ENCODE data around the gene TNS3.

The TNS3 gene

GRCh38 chr7:47460251-47460989 is 121.5 kb downstream of the TNS3 start:
- no peak overlapping the region for H3K4me3 ChIP-seq (replicated peaks; ENCODE audit: low read depth, low read length)
- TF ChIP-seq, protein P1, sequence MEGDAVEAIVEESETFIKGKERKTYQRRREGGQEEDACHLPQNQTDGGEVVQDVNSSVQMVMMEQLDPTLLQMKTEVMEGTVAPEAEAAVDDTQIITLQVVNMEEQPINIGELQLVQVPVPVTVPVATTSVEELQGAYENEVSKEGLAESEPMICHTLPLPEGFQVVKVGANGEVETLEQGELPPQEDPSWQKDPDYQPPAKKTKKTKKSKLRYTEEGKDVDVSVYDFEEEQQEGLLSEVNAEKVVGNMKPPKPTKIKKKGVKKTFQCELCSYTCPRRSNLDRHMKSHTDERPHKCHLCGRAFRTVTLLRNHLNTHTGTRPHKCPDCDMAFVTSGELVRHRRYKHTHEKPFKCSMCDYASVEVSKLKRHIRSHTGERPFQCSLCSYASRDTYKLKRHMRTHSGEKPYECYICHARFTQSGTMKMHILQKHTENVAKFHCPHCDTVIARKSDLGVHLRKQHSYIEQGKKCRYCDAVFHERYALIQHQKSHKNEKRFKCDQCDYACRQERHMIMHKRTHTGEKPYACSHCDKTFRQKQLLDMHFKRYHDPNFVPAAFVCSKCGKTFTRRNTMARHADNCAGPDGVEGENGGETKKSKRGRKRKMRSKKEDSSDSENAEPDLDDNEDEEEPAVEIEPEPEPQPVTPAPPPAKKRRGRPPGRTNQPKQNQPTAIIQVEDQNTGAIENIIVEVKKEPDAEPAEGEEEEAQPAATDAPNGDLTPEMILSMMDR (IDR thresholded peaks at IDR 0.05; ENCODE audit: low read depth, low read length, missing control alignments), result no peak
- no peak for DNase-seq (ENCODE audit: extremely low read depth, low read depth)

- DNase-seq (ENCODE audit: extremely low read depth, low read depth), result no peak
- TF ChIP-seq, protein P1 (IDR thresholded peaks at IDR 0.05; ENCODE audit: low read depth, low read length, missing control alignments), result no peak
- H3K4me3 ChIP-seq (replicated peaks; ENCODE audit: low read depth, low read length), result no peak overlapping the region
Observed at GRCh38 chr7:47458486-47458885, 123.4 kb downstream of the TNS3 start.

GRCh38 chr7:47458057-47458456 is 123.9 kb downstream of the TNS3 start:
- peak; percentile 98 for DNase-seq (ENCODE audit: extremely low read depth, low read depth)
- TF ChIP-seq, protein P1 (IDR thresholded peaks at IDR 0.05; ENCODE audit: low read depth, low read length, missing control alignments), result no peak
- H3K4me3 ChIP-seq (replicated peaks; ENCODE audit: low read depth, low read length), result no peak overlapping the region

DNA sequence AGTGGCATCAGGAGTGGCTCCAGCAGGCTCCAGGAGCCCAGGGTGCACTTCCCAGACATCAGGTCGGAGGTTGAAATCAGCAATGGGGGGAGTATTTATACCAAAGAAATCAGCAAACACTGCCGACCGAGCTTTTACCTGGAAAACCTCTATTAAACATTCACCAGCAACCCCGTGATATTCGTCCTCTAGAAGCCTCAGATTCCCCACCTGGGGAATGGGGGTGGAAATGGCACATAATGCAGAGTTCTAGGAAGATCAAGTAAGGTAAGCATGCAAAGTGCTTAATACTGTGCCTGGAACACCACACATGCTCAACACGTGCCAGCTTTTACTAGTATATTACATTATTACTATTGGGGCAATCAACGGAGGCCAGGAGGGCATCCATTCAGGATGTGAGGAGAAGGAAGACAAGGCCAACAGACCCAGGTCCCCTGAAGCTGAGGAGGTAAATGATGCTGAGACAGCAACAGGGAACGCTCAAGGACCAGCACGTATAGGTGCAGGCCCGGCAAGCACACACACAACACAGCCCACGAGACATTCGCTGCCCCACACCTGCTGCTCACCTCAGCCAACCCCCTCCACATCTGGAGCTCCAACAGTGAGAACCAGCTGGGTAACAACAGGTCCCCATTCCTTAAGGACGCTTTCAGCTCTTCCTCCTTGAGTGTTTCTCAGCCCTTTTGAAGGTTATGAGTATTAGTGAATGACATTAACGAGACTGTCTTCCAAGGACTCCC is 125.5 kb downstream of the TNS3 start:
- H3K4me3 ChIP-seq (replicated peaks; ENCODE audit: low read depth, low read length), result no peak overlapping the region
- DNase-seq (ENCODE audit: extremely low read depth, low read depth), result no peak
- TF ChIP-seq, protein P1 (IDR thresholded peaks at IDR 0.05; ENCODE audit: low read depth, low read length, missing control alignments), result no peak

GRCh38 chr7:47455872-47456185 is 126.1 kb downstream of the TNS3 start:
- TF ChIP-seq, protein P1 (IDR thresholded peaks at IDR 0.05; ENCODE audit: low read depth, low read length, missing control alignments), result no peak
- no peak for DNase-seq (ENCODE audit: extremely low read depth, low read depth)
- no peak overlapping the region for H3K4me3 ChIP-seq (replicated peaks; ENCODE audit: low read depth, low read length)

GRCh38 chr7:47454974-47455871 is 126.7 kb downstream of the TNS3 start:
- no peak for DNase-seq (ENCODE audit: extremely low read depth, low read depth)
- H3K4me3 ChIP-seq (replicated peaks; ENCODE audit: low read depth, low read length), result no peak overlapping the region
- TF ChIP-seq, protein P1 (IDR thresholded peaks at IDR 0.05; ENCODE audit: low read depth, low read length, missing control alignments), result no peak

All from HFF-Myc (cell line).